NCI-H82 (cell line): Measurements from ENCODE around the gene DNAJC2.
"Not testable (repeated sequence)": the region's sequence is repeated elsewhere in the genome, so short reads cannot be mapped to it uniquely, and the experiment has no call there.

Source experiments
- DNase-seq: peaks from one replicate; lab custom pipeline; 2025; lab: John Stamatoyannopoulos, UW

Gene DNAJC2

GRCh38 chr7:103343332-103343731, 1.2 kb downstream of the DNAJC2 start:
- DNase-seq = no peak

- DNase-seq = no peak
Measured at GRCh38 chr7:103341466-103341865, 3.1 kb downstream of the DNAJC2 start.

- no peak for DNase-seq
Measured at GRCh38 chr7:103338864-103339263, 5.7 kb downstream of the DNAJC2 start.

- no peak for DNase-seq
Measured at GRCh38 chr7:103336761-103337160, 7.8 kb downstream of the DNAJC2 start.

GRCh38 chr7:103325744-103326143, 18.8 kb downstream of the DNAJC2 start:
- DNase-seq = no peak

GRCh38 chr7:103317009-103317408, 27.6 kb downstream of the DNAJC2 start:
- DNase-seq = no peak

- DNase-seq = no peak
Measured at GRCh38 chr7:103316380-103316941, 28.1 kb downstream of the DNAJC2 start.

- DNase-seq = no peak
Measured at GRCh38 chr7:103314852-103315251, 29.7 kb downstream of the DNAJC2 start.

GRCh38 chr7:103307503-103308231, 36.9 kb downstream of the DNAJC2 start:
- no peak for DNase-seq

- no peak for DNase-seq
Measured at GRCh38 chr7:103301441-103301840, 43.1 kb downstream of the DNAJC2 start.

- DNase-seq = no peak
Measured at GRCh38 chr7:103299660-103300059, 44.9 kb downstream of the DNAJC2 start.

- DNase-seq = no peak
Measured at GRCh38 chr7:103297837-103298179, 46.8 kb downstream of the DNAJC2 start.

GRCh38 chr7:103296901-103297836, 47.4 kb downstream of the DNAJC2 start, which contains the start of gene PMPCB:
PMPCB (plus strand) TSS chr7:103297435; CDS start chr7:103297460, 25 bp downstream.
- DNase-seq = peak; percentile 94

GRCh38 chr7:103293526-103293925, 51.0 kb downstream of the DNAJC2 start:
- no peak for DNase-seq

GRCh38 chr7:103292122-103292521, 52.4 kb downstream of the DNAJC2 start:
- DNase-seq = no peak

GRCh38 chr7:103282802-103283427, 61.7 kb downstream of the DNAJC2 start:
- DNase-seq = not testable (repeated sequence)

- not testable (repeated sequence) for DNase-seq
Measured at GRCh38 chr7:103280803-103281155, 63.8 kb downstream of the DNAJC2 start.

GRCh38 chr7:103279963-103280802, 64.4 kb downstream of the DNAJC2 start:
- peak; percentile 75 for DNase-seq

- DNase-seq = peak; percentile 62
Measured at GRCh38 chr7:103279636-103279962, 65.0 kb downstream of the DNAJC2 start.

- not testable (repeated sequence) for DNase-seq
Measured at GRCh38 chr7:103278195-103278594, 66.4 kb downstream of the DNAJC2 start.

- not testable (repeated sequence) for DNase-seq
Measured at GRCh38 chr7:103274867-103275266, 69.7 kb downstream of the DNAJC2 start.
